HG03469 (cell line): ENCODE results near the gene PRKAG2.
"Not testable (repeated sequence)": the region's sequence is repeated elsewhere in the genome, so short reads cannot be mapped to it uniquely, and the experiment has no call there.

Experiments used
- ATAC-seq: cut with Tn5 transposase; IDR thresholded peaks from one replicate; pipeline ENCODE4 v1.9.1; 2021; ENCODE audit warnings: mild to moderate bottlenecking, moderate library complexity, moderate number of reproducible peaks; ENCODE audit not compliant: unreplicated experiment

The PRKAG2 gene

DNA sequence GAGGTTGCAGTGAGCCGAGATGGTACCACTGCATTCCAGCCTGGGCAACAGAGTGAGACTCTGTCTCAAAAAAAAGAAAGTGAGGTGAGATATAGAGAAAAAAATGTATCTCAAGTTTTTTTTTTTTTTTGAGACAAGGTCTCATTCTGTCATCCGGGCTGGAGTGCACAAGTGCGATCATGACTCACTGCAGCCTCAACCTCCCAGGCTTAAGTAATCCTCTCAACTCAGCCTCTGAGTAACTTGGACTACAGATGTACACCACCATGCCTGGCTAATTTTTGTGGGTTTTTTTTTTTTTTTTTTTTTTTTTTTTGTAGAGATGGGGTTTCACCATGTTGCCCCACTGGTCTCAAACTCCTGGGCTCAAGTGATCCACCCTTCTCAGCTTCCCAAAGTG, 303.9 kb downstream of the PRKAG2 start:
- ATAC-seq: not testable (repeated sequence)

DNA sequence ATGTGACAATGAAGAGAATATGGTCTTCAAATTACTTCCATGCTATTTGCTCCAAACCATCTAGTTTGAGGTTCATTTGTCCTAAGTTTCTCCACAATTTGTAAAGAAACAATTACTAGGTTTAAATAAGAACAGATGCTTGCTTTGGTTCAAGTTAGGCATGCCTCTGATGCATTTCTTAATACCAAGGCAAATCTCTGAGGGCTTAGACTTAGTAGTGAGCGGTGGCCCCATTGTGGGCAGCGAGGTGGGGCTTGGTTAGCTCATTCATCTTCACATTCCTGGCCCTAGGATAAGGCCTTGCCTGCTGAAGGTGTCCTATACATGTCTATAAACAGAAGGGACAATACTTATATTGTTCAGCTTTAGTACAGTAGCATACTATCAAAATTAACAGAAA, 304.8 kb downstream of the PRKAG2 start:
- no peak for ATAC-seq

DNA sequence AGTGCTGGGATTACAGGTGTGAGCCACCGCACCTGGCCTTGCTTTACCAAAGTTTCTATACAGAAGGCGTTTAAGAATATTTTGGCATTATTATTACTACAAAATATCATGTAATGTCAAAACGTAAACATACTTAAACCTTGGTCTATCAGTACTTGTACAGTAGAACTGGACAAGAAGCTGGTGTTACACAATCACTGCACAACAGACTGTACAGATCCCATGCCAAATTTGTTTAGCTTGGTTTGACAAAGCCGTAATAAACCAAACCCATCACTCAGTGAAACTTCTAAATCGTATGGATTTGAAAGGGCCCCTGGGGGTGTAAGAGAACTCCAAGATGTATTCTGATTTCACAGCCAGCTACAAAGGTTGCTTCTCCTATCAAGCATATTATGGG, 305.4 kb downstream of the PRKAG2 start:
- no peak for ATAC-seq

DNA sequence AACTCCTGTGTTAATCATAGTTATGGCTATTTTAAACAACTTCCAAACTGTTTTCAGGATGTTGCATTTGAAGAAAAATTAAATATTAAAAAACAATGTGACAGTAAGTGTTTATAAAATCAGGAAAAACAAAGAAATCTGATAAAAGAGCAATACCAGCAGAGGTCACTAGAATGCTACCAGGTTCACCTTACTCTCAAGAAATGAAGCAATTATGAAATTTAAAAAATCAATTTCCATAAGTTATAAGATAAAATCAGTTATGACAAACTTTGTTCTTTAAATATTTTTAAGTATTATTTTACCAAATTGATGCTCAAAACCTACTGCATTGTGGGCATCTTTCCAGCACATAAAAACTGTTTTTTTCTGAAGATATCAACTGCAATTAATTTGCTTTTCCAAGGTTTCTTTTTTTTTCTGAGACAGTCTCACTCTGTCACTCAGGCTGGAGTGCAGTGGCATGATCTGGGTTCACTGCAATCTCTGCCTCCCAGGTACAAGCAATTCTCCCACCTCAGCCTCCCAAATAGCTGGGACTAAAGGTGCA, 306.5 kb downstream of the PRKAG2 start:
- no peak for ATAC-seq

DNA sequence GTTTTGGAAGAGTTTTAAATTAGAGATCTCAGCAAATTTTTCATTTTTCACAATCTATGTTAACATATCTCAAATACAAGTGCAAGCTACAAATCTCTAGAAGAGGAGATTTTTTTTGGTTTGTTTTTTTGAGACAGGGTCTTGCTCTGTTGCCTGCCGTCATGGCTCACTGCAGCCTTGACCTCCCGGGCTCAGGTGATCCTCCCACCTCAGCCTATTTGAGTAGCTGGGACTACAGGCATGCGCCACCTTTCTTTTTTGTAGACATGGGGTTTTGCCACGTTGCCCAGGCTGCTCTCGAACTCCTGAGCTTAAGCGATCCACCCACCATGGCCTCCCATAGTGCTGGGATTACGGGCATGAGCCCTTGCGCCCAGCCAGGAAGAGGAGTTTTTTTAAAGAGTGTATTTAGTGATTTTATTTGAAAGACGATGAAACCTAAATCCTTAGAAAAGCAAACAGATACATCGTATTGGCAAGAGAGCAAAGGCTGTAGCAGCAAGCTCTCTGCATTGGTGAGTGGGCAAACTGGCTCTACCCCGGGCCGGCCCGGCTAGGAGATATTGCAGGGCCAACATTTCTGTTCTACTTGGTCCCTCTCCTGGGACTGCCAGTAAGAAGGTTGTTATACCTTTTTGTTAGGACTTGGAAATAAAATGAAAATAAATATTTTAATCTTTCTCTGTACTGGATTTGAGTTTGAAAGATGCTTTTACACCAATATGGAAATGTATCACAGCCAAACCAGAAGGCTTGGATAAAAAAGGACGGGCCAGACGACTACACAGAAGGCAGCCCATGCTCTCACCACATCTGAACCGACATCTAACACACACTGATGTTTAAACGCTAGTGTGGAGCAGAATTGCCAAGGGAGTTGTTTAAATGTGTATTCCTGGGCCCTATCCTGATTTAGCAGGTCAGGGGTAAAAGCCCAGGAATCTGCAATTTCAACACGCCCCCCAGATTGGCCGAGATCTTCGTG, 307.7 kb downstream of the PRKAG2 start:
- no peak for ATAC-seq

DNA sequence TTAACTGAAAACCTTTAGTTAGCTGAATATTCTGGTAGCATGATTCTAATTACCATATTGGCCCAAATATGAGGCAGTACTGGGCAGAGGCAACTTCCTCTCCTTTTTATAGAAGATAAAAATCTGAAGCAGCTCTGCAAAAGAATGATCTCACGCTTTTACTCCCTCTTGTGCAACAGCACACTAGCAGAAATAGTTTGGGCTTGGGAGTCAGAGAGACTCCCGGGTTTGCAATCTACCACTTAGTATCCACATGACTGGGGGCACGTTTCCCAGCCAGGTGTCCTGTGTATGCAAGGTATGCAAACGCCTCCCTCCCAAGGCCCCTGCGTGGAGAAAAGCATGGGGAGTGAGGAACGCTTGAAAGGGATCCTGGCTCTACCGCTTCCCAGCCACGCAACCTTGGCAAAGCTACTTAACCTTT, 310.0 kb downstream of the PRKAG2 start:
- no peak for ATAC-seq

DNA sequence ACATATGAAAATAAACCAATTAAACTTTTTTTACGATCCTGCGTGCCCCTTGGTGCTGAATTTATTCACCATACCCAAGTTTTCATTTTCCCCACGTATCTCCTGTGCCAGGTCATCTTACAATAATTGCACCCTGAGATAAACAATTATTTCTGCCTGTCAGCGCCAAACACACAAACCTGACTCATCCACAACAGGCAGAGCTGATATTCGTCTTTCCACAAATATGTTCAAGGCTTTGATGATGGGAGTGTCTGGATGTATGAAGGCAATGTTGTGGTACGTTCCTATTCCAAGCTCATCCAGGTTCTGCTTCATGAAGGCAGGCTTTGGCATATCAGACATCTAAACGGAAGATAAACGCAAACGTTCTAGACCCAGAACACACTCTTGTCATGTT, 311.4 kb downstream of the PRKAG2 start:
- no peak for ATAC-seq

DNA sequence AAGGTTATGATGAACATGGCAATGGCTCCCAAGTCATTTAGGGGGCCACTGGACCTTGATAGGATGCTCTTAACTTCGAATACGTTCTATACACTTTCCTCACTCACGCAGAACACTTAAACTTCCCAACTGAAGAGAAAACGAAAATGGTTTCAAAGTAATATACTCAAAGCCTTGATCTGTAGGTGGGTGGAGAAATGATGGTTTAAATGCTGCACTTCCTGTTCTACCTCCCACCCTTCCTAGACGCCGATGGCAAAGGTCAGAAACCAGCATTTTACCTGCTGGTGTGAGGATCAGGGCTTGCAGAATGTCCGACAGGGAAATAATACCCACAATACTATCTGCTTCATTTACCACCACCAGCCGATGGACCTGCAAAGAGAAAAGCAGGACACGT, 316.7 kb downstream of the PRKAG2 start:
- ATAC-seq: no peak

DNA sequence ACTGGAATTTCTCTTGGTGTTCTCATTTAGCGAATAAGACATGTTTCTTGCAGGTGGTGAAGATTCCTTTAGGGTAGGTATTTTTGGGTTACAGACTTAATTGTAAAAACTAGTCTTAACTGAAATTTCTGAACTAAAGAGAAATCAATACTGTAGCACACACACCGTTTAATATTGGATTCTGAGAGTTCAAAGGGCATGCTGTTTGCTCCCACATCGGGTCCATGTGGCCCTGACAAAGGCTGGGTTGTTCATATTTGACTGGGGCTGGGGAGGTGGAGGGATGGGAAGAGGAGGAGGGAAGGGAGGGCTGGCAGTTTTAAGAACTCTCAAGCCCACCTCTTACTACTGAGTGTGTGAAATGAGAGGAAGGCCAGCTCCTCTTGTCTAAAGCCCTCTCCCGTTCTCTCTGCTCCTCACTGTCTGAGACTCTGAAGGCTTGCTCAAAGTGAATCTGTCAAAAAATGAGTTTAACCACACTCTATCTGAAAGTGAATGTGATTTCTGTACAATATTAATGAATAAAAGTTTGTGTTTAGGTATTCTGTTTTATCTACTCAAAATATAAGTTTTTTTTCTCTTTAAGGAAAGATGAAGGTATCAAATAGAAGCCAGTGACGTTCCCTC, 317.2 kb downstream of the PRKAG2 start:
- ATAC-seq: no peak

DNA sequence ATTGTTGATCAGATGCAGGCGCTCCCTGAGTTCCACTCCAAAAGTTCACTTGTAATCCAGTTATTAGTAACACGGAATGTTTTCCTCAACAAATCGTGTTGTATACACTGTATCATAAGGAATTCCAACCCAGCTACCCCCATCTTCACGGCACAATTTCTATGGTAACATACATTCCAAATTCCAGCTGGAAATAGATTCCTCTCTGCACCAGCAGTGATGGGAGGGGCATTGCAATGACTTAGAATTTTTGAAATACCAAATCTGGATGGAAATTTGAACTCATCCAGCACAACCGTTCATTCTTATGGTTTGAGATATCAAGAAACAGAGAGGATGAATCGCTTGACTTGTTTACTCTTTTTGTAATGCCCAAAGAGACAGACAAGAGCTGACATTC, 318.3 kb downstream of the PRKAG2 start:
- no peak for ATAC-seq

DNA sequence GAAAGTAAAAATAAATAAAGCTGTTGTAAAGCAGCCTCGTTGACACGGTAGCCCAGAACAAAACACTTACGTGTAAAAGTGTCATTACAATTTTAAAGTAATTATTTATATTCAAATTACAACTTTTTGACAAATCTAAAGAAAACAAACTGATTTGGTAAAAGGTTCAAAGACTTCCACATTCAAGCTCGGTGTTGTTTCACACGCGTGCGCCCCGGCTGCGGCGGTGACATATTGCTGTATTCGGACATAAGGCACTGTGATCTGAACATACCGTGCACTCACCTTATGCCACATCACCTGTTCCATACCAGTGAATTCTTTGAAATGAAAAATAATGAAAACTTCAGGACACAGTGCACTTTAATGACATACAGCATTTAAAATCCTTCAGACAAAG, 320.3 kb downstream of the PRKAG2 start:
- no peak for ATAC-seq

DNA sequence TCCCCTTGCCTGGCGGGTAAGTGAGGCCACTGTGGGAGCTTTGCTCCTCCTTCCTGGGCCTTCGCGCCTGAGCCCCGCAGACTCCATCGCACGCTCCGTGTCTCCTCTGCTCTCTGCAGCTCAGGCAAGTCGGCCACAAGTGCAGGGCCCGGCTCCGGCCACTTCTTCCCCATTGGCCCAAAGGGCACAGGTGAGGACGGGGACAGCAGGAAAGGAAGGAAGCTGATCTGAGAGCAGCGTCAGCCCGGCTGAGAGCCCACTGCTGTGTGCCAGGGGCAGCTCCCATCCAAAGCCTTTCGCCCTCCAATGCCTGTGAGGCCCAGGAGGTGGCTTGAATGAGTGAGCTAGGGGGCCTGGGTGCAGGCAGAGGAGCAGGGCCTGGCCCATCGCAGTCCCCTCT, 323.6 kb downstream of the PRKAG2 start:
- ATAC-seq: no peak

DNA sequence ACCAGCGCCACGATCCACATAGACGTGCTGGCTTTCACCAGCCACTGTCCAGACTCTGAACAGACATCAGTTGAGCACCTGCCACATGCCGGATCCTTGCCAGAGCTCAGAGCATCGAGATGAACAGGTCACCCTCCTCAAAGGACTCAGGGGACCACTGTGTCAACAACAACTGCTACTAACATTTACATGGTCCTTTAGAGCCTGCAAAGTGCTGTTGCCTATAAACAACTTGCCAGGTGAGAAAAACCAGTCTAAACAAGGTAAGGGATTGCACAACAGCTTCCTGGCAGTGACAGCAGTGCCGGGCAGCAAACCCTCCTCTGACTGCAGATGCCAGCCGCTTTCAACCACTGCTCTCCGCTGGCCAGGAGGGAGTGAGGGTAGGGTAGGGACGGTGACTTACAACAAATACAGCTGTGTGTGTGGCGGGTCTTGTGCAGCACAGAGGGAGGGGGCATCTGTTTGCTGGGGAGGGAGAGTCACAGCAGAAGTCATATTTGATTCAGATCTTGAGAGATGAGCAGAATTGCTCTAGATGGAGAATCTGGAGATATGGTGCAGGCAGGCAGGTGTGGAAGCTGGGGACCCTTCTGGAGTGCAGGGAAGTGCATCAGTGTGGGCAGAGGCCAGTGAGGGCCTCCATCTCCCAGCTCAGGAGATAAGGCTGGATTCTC, 324.4 kb downstream of the PRKAG2 start:
- no peak for ATAC-seq

DNA sequence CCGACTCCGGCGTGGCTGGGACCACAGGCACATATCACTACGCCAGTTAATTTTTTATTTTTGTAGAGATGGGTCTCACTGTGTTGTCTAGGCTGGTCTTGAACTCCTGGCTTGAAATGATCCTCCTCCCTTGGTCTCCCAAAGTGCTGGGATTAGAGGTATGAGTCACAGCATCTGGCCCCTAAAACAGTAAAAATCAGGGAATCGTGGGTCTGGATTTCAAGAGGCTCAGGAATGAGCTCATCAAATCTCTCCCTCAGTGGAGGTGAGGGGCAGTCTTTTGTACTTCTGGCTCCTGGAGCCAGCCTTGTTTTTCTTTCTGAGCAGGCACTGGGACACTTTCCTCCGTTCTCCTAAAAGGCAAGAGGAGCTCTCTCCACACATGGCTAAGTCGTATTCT, 325.1 kb downstream of the PRKAG2 start:
- ATAC-seq: no peak

DNA sequence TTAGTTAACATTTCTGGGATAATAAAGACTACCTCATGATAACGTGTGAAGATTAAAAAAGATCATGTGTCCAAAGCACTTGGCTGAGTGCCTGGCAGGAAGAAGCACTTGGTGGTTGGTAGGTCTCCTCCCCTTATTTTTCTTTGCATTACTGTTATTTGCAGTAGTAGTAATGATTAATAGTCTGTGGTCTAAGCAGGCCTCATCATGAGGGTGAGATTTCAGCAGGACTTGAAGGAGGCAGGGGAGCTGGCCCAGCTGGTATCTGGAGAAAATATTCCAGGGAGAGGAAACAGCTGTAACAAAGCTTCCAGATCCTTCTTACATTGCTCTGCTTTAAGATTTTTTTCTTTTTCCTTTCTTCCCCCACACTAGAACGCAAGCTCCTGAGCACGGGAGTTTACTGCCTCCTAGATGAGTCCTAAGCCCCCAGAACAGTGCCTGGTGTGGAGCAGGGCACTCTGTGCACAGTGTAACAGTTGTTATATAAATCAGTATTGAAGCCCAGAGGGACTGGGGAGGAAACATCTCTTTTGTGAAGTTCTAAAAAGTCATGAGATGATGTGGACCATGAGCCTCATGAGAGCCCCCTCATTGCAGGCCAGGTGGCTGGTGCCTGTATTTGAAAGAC, 326.1 kb downstream of the PRKAG2 start:
- no peak for ATAC-seq

DNA sequence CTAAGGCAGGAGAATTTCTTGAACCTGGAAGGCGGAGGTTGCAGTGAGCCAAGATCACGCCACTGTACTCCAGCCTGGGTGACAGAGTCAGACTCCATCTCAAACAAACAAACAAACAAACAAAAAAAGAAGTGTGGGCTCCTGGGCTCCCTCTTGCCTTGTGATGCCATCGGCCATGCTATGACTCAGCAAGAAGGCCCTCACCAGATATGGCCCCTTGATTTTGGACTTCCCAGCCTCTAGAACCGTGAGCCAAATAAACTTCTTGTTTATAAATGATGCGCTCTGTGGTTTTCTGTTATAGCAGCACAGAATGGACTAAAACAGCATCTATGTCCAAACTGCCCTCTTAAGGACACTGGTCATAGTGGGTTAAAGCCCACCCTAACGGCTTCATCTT, 327.3 kb downstream of the PRKAG2 start:
- ATAC-seq: no peak

DNA sequence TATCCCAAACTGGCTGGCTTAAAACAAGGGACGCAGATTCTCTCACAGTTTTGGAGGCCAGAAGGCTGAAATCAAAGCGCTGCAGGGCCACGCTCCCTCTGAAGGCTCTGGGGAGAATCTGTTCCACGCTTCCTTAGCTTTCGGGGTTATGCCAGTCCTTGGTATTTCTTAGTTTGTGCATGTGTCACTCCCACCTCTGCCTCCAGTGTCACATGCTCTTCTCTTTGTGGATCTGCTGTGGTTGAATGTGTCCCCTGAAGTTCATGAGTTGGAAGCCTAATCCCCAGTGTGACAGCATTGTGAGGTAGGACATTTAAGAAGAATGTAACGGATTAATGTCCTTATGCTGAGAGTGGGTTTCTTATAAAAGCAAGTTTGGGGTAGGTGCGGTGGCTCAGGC, 327.8 kb downstream of the PRKAG2 start:
- no peak for ATAC-seq

DNA sequence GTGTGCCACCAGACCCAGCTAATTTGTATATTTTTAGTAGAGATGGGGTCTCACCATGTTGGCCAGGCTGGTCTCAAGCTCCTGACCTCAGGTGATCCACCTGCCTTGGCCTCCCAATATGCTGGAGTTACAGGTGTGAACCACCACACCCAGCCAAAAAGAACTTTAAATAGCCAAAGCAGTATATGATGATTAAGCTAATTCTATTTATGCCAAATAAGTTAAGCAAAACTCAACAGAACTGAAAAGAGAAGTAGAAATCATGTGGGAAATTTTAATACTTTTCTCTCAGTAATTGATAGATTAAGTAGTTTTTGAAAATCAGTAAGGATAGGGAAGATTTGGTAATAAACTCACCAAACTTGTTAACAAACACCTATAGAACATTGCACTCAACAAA, 332.7 kb downstream of the PRKAG2 start:
- no peak for ATAC-seq

DNA sequence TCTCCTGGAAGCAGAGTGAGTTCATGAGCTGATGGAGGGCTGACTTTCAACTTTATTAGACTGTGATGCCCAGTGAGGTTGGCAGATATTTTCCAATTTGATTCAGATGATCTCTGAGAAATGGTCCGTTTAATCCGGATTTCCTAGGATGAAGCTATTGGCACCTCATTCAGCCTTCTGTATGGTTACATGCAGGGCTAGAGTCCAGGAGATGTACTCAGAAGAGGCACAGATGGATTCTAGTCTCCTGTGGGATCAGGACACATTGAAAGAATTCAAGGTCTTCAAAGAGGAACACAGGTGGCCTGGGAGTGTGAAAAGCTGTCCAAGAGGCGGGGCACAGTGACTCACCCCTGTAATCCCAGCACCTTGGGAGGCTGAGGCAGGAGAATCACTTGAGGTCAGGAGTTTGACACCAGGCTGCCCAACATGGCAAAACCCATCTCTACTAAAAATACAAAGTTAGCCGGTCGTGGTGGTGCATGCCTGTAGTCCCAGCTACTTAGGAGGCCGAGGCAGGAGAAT, 334.2 kb downstream of the PRKAG2 start:
- ATAC-seq: no peak

DNA sequence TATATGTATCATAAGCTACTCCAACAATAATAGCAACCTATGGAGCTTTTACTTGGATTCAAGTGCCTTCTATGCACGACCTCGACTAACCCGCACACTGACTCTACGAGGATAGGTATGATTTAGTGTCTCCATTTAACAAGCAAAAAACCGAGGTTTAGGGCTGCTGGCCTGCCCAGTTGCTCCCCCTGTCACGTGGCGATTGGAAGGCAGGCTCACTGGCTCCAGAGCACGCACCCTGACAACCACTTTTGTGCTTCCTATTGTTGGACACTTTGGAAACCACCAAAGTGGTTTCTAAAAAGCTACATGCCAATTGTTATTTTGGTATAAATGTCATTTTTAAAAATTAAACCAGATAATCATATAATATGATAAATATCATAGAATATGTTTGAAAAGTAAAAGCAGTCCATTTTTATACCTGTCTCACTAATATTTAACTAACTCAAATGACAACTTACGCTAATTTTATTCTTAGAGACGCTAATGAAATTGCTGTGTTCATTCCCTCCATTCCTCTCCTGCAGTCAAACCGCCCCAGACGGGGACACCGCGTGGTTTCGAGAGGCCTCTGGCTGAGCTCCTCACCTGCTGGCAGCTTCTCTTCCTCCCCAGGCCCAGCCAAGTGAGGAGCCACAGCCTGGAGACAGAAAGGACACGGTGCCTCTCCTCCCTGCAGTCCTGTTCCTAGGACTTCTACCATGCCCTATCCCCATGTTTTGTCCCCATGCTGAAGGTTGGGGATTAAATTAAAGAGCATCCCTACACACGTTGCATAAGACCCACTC, 335.0 kb downstream of the PRKAG2 start:
- no peak for ATAC-seq
